Measurements from ENCODE around the gene CCDC187.

DNA sequence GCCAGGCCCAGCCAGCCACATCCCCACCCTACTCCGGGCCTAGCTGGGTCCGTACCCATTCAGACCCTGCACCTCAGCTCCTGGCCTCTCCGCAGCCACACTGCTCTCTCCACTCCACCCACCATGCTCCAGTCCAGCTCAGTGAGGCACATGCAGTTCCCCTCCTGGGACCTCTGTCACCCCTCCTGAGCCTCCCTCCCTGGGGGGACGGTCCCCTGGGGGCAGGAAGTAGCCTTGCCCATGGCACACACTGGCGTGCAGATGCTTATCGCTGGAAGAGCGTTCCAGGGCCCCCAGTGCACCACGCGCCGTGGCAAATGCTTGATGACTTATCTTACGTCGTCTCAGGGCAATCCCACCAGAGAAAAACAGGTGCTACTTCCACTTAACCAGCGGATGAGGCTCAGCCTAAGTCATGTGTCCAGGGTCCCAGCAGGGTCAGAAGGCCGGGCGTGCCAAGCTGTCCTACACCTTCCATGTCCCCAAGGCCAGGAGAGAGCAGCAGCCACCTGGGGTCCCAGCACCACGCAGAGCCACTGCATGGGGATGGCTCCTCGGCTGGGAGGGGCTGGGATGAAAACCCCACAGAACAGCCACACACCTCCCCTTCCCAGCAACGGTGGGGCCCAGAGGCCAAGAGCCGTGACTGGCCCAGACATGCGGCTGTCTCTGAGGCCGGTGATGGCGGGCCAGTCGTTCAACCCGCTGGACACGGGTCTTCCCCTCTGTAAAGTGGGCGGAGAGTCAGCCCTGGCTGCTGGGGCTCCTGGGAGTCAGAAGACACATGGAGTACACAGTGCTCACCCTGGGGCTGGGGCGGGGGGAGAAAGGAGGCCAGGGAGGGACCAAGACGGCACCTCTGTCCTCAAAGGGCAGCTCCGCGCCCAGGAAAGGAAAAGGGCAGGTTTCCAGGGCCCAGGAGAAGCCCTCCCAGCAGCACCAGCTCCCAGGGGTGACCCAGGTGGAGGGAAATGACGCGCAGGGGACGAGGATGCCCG, 2.6 kb upstream of the CCDC187 start:
- no peak for TF ChIP-seq POLR2A (IDR thresholded peaks at IDR 0.05)
- TF ChIP-seq, protein P1, sequence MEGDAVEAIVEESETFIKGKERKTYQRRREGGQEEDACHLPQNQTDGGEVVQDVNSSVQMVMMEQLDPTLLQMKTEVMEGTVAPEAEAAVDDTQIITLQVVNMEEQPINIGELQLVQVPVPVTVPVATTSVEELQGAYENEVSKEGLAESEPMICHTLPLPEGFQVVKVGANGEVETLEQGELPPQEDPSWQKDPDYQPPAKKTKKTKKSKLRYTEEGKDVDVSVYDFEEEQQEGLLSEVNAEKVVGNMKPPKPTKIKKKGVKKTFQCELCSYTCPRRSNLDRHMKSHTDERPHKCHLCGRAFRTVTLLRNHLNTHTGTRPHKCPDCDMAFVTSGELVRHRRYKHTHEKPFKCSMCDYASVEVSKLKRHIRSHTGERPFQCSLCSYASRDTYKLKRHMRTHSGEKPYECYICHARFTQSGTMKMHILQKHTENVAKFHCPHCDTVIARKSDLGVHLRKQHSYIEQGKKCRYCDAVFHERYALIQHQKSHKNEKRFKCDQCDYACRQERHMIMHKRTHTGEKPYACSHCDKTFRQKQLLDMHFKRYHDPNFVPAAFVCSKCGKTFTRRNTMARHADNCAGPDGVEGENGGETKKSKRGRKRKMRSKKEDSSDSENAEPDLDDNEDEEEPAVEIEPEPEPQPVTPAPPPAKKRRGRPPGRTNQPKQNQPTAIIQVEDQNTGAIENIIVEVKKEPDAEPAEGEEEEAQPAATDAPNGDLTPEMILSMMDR (IDR thresholded peaks at IDR 0.05 in 8 of 11, conservative IDR thresholded peaks at IDR 0.05 in 3 of 11): no peak

All from spleen (tissue), 7 donors.